ENCODE data around the gene CSH2. TPM values are rescaled to one million over a fixed set of nuclear protein-coding genes. Genes with fewer than 3 reads are reported as not detected.
"Not testable (repeated sequence)": the region's sequence is repeated elsewhere in the genome, so short reads cannot be mapped to it uniquely, and the experiment has no call there.

CSH2 gene
- total RNA-seq, 1 donor from 2014 or later = not detected

- H3K4me1 Mint-ChIP-seq (ENCODE audit: low read depth); H3K27ac Mint-ChIP-seq; H3K36me3 Mint-ChIP-seq (ENCODE audit: insufficient read depth); DNase-seq (ENCODE audit: low spot score, unreplicated experiment); H3K9me3 Mint-ChIP-seq (ENCODE audit: low read depth); H3K4me3 Mint-ChIP-seq (ENCODE audit: low read depth): not testable (repeated sequence)
- peak; percentile 14 for TF ChIP-seq CTCF (IDR thresholded peaks at IDR 0.05; ENCODE audit: unreplicated experiment)
- H3K27me3 Mint-ChIP-seq = peaks cover 25% of the 10 kb centered on the region
These were observed 7.9 kb upstream of the CSH2 start for GRCh38 chr17:63881337-63881736.

GRCh38 chr17:63880706-63881105 is 7.2 kb upstream of the CSH2 start:
- DNase-seq (ENCODE audit: low spot score, unreplicated experiment) = no peak
- TF ChIP-seq CTCF (IDR thresholded peaks at IDR 0.05; ENCODE audit: unreplicated experiment) = no peak
- Mint-ChIP-seq H3K36me3 (ENCODE audit: insufficient read depth) (no peaks in the 10 kb centered on the region), H3K27me3 (peaks cover 28% of the 10 kb centered on the region), H3K4me1 (ENCODE audit: low read depth) (no peaks in the 10 kb centered on the region), H3K4me3 (ENCODE audit: low read depth) (no peak overlapping the region), H3K9me3 (ENCODE audit: low read depth) (no peaks in the 10 kb centered on the region), H3K27ac (no peak overlapping the region)

GRCh38 chr17:63878413-63878812 is 4.9 kb upstream of the CSH2 start:
- H3K4me3 Mint-ChIP-seq (ENCODE audit: low read depth); H3K27ac Mint-ChIP-seq; H3K9me3 Mint-ChIP-seq (ENCODE audit: low read depth); H3K4me1 Mint-ChIP-seq (ENCODE audit: low read depth); DNase-seq (ENCODE audit: low spot score, unreplicated experiment); H3K36me3 Mint-ChIP-seq (ENCODE audit: insufficient read depth): not testable (repeated sequence)
- H3K27me3 Mint-ChIP-seq = peaks cover 33% of the 10 kb centered on the region

GRCh38 chr17:63874693-63875092 is 1.2 kb upstream of the CSH2 start:
- H3K9me3 Mint-ChIP-seq (ENCODE audit: low read depth); DNase-seq (ENCODE audit: low spot score, unreplicated experiment); H3K27ac Mint-ChIP-seq; H3K36me3 Mint-ChIP-seq (ENCODE audit: insufficient read depth); H3K4me3 Mint-ChIP-seq (ENCODE audit: low read depth); H3K4me1 Mint-ChIP-seq (ENCODE audit: low read depth): not testable (repeated sequence)
- H3K27me3 Mint-ChIP-seq = peaks cover 26% of the 10 kb centered on the region

- peaks cover 23% of the 10 kb centered on the region for H3K27me3 Mint-ChIP-seq
- not testable (repeated sequence) for H3K36me3 Mint-ChIP-seq (ENCODE audit: insufficient read depth); H3K27ac Mint-ChIP-seq; H3K4me1 Mint-ChIP-seq (ENCODE audit: low read depth); H3K4me3 Mint-ChIP-seq (ENCODE audit: low read depth); H3K9me3 Mint-ChIP-seq (ENCODE audit: low read depth); DNase-seq (ENCODE audit: low spot score, unreplicated experiment)
These were observed 667 bp upstream of the CSH2 start for GRCh38 chr17:63874061-63874626.

GRCh38 chr17:63871646-63872365 is 1.7 kb downstream of the CSH2 start:
- not testable (repeated sequence) for DNase-seq (ENCODE audit: low spot score, unreplicated experiment); H3K4me1 Mint-ChIP-seq (ENCODE audit: low read depth); H3K36me3 Mint-ChIP-seq (ENCODE audit: insufficient read depth); H3K9me3 Mint-ChIP-seq (ENCODE audit: low read depth); H3K4me3 Mint-ChIP-seq (ENCODE audit: low read depth); H3K27ac Mint-ChIP-seq
- peaks cover 12% of the 10 kb centered on the region for H3K27me3 Mint-ChIP-seq

GRCh38 chr17:63870292-63870665 is 3.2 kb downstream of the CSH2 start:
- not testable (repeated sequence) for H3K27me3 Mint-ChIP-seq; H3K4me3 Mint-ChIP-seq (ENCODE audit: low read depth); H3K27ac Mint-ChIP-seq; DNase-seq (ENCODE audit: low spot score, unreplicated experiment); H3K4me1 Mint-ChIP-seq (ENCODE audit: low read depth); H3K36me3 Mint-ChIP-seq (ENCODE audit: insufficient read depth); H3K9me3 Mint-ChIP-seq (ENCODE audit: low read depth)
